HepG2 (cell line): ENCODE results near the gene NDUFA13. TPM values are rescaled to one million over a fixed set of nuclear protein-coding genes. Genes with fewer than 3 reads are reported as not detected.

ENCODE experiments used
- ATAC-seq: fragments of 200-7000 bp; cut with Tn5 transposase; 3 replicates; pipeline ENCODE4 v1.9.1; 2020; ENCODE audit warnings: mild to moderate bottlenecking, moderate library complexity
- BruUV-seq: library from RNA; stranded (reverse); fragments of 400-500 nt; replicated peaks from 2 replicates; lab custom pipeline; 2021; lab: Mats Ljungman, UMichigan
- CTCF ChIA-PET: fragments of 300-600 bp; formaldehyde crosslinking; extraction: SDS; loops from one replicate; lab custom pipeline; 2021; ENCODE audit warnings: low total read pairs, inconsistent platforms, low intra/inter-chr PET ratio; lab: Yijun Ruan, JAX
- POLR2A ChIA-PET: fragments of 350-600 bp; sonication (Branson Sonifier 250); formaldehyde crosslinking; loops from one replicate; lab custom pipeline; 2020; ENCODE audit warnings: antibody characterized with exemption, inconsistent platforms; lab: Yijun Ruan, JAX
- DNase-seq: peaks from one replicate; pipeline ENCODE4 v3.0.0-alpha.2; 2015; ENCODE audit warnings: low spot score
- FAIRE-seq: peaks from 3 replicates; lab custom pipeline; 2011; peaks lifted over from hg19 to GRCh38; lab: Jason Lieb, UNC
- H2AFZ ChIP-seq: one replicate; pipeline ENCODE4 v1.6.1; 2011; ENCODE audit warnings: low read length, inconsistent platforms
- H3K27ac ChIP-seq: fragments of 300-600 bp; 3 replicates; pipeline ENCODE4 v1.8.0; 2011; ENCODE audit warnings: mixed run types, mild to moderate bottlenecking, mixed read lengths, low read length, inconsistent platforms; ENCODE audit not compliant: insufficient read depth; ENCODE audit errors: extremely low read length
- H3K27me3 ChIP-seq, 2 experiments: fragments of 200-600 bp in 1 of 2; 2 replicates in 1 of 2; 3 replicates in 1 of 2; pipeline versions ENCODE4 v1.6.0 to v1.8.0; 2011; ENCODE audit warnings: low read length in 2 of 2, mild to moderate bottlenecking in 2 of 2, moderate library complexity in 2 of 2, inconsistent platforms in 1 of 2; ENCODE audit not compliant: insufficient read depth in 2 of 2, control insufficient read depth in 1 of 2
- H3K36me3 ChIP-seq, 2 experiments: fragments of 200-600 bp in 1 of 2; replicated peaks in 1 of 2; 2 replicates in 1 of 2; 3 replicates in 1 of 2; pipeline versions ENCODE4 v1.5.1 to v1.8.0; 2011; ENCODE audit warnings: low read length in 2 of 2, inconsistent platforms in 1 of 2; ENCODE audit not compliant: insufficient read depth in 2 of 2, control insufficient read depth in 1 of 2
- H3K4me1 ChIP-seq: 2 replicates; pipeline ENCODE4 v1.5.1; 2012; ENCODE audit warnings: low read length, inconsistent platforms; ENCODE audit not compliant: insufficient read depth
- H3K4me2 ChIP-seq: 2 replicates; pipeline ENCODE4 v1.6.0; 2011; ENCODE audit warnings: low read depth, low read length, inconsistent platforms
- H3K4me3 ChIP-seq, 3 experiments: fragments of 200-600 bp in 1 of 3; sonication (generic), shearing (Covaris generic) in 1 of 3; replicated peaks in 1 of 3; 2 replicates each; pipeline ENCODE4 v1.5.1; 2011 to 2016; ENCODE audit warnings: low read length in 3 of 3, inconsistent platforms in 2 of 3, low read depth in 2 of 3, mild to moderate bottlenecking in 2 of 3, control low read depth in 1 of 3, mixed read lengths in 1 of 3; ENCODE audit not compliant: insufficient read depth in 1 of 3
- H3K79me2 ChIP-seq: one replicate; pipeline ENCODE4 v1.6.1; 2011; ENCODE audit warnings: low read length, inconsistent platforms; ENCODE audit not compliant: insufficient read depth
- H3K9ac ChIP-seq: 2 replicates; pipeline ENCODE4 v1.6.0; 2011; ENCODE audit warnings: mild to moderate bottlenecking, low read depth, low read length, inconsistent platforms; ENCODE audit not compliant: insufficient read depth
- H3K9me3 ChIP-seq: 2 replicates; pipeline ENCODE4 v1.5.1; 2012; ENCODE audit warnings: mild to moderate bottlenecking, low read length
- H4K20me1 ChIP-seq: 2 replicates; pipeline ENCODE4 v1.6.0; 2011; ENCODE audit warnings: inconsistent platforms, mild to moderate bottlenecking, low read length, moderate library complexity; ENCODE audit not compliant: insufficient read depth
- MBD4 ChIP-seq: IDR thresholded peaks from 2 replicates; pipeline ENCODE4 v1.6.1; 2012; ENCODE audit warnings: low read length, inconsistent platforms, borderline replicate concordance
- MIXL1 ChIP-seq: IDR thresholded peaks from 2 replicates; pipeline ENCODE4 v1.6.1; 2016
- ZMAT3 ChIP-seq: sonication (generic); formaldehyde crosslinking; conservative IDR thresholded peaks from 2 replicates; pipeline ENCODE4 v1.7.0; 2021; ENCODE audit warnings: missing genetic modification reagents
- ZNF232 ChIP-seq: sonication (generic); formaldehyde crosslinking; IDR thresholded peaks from 2 replicates; pipeline ENCODE4 v1.4.0; 2020; ENCODE audit warnings: missing genetic modification reagents, borderline replicate concordance
- ZNF446 ChIP-seq: sonication (generic); formaldehyde crosslinking; IDR thresholded peaks from 2 replicates; pipeline ENCODE4 v1.5.0; 2020; ENCODE audit warnings: mild to moderate bottlenecking, missing genetic modification reagents
- ZNF510 ChIP-seq: sonication (generic); formaldehyde crosslinking; IDR thresholded peaks from 2 replicates; pipeline ENCODE4 v1.4.0; 2020; ENCODE audit warnings: low read depth, mild to moderate bottlenecking, missing genetic modification reagents
- WGBS: methylation state at CpG from one replicate; pipeline ENCODE4 v1.1.6; 2017; ENCODE audit warnings: low lambda C conversion rate; 5-methylcytosine and 5-hydroxymethylcytosine counted together
- in situ Hi-C: cut with HindIII; loops from 2 replicates; pipeline ENCODE4 v1.10.0; 2017; ENCODE audit warnings: low pct_unique_long_range_greater_than_20kb; ENCODE audit not compliant: extremely low pct_ligation_motif_present
- intact Hi-C: fragments of 100-400 bp; cut with micrococcal nuclease; formaldehyde crosslinking; loops from one replicate; pipeline ENCODE4 v1.10.0; 2022; ENCODE audit not compliant: unreplicated experiment
- polyA plus RNA-seq, 8 experiments: library from polyadenylated mRNA; depleted of rRNA in 3 of 8; stranded (reverse) in 7 of 8; unstranded in 1 of 8; fragments of >200 nt; fragmentation: Illumina TruSeq in 4 of 8; extraction: Trizol in 4 of 8; gene quantifications; 2 replicates each; pipeline versions ENCODE4 v1.2.1 to v1.2.3, GENCODE V29; 2011 to 2016; ENCODE audit warnings: low read depth in 4 of 8, missing spikeins in 1 of 8, mixed read lengths in 1 of 8; ENCODE audit not compliant: insufficient read depth in 1 of 8
- total RNA-seq, 5 experiments: library from RNA; depleted of rRNA; stranded (reverse); fragments of >200 nt; fragmentation: Illumina TruSeq; extraction: Trizol; gene quantifications; 2 replicates each; pipeline ENCODE4 v1.2.3, GENCODE V29; 2016; ENCODE audit warnings: low read depth in 1 of 5
- TF ChIP-seq, protein P1 (sequence below): sonication (generic); formaldehyde crosslinking; conservative IDR thresholded peaks from 2 replicates; pipeline ENCODE4 v1.8.0; 2022; ENCODE audit warnings: missing genetic modification reagents

NDUFA13 gene
- total and polyA plus RNA-seq, 2 of the 13 experiments (the other 11 are each of a cell fraction or from before 2014, with no cell fraction given): 337 to 366 TPM

DNA sequence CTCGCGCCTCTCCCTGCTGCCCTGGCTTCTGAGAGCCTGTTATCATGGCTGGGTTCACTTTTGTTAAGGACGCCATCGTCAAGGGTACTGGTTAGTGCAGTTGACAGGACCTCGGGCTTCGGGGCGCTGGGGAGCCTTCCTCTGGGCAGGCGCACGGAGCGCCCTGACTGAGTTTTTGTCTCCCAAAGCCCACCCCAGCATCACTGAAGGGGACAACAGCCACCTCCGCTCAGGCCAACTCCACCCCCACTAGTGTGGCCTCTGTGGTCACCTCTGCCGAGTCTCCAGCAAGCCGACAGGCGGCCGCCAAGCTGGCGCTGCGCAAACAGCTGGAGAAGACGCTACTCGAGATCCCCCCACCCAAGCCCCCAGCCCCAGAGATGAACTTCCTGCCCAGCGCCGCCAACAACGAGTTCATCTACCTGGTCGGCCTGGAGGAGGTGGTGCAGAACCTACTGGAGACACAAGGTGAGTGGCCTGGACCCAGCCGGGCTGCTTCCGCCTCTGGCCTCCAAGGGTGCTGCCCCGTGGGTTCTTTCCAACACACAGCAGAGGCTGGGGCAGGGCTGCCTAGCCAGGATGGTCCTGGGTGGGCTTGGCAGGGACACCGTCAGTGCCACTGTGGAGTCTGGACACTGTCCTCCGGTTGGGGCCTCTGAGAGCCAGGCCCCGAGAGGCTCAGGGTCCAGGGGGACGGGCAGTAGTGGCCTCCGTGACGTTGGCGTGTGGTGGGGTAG is 17.6 kb upstream of the NDUFA13 start:
- WGBS: 98% methylated on average over 13 of the region's 33 CpGs
- H3K9me3 ChIP-seq: no peaks in the 10 kb centered on the region
- no peaks in the 10 kb centered on the region for H3K79me2 ChIP-seq
- H3K27ac ChIP-seq: no peak overlapping the region
- no peaks in the 10 kb centered on the region for H4K20me1 ChIP-seq
- no peak overlapping the region for H3K4me3 ChIP-seq
- H3K4me1 ChIP-seq: no peaks in the 10 kb centered on the region
- H3K9ac ChIP-seq: no peak overlapping the region
- H2AFZ ChIP-seq: no peak overlapping the region
- H3K27me3 ChIP-seq: no peaks in the 10 kb centered on the region; a peak in 1 of 5 replicates
- peaks cover 32 to 90% of the 10 kb centered on the region in 2 experiments; a peak in 4 of 5 replicates for H3K36me3 ChIP-seq
- no TSS peak for BruUV-seq
- no peak for FAIRE-seq
- POLR2A ChIA-PET: no interaction called here
- DNase-seq: no peak
- intact Hi-C loops (no loop called here), in situ Hi-C loops (no loop called here)
- TF ChIP-seq ZMAT3 (CRISPR knock-in tag) (no peak), MIXL1 (CRISPR knock-in tag) (no peak), ZNF232 (CRISPR knock-in tag) (no peak), MBD4 (no peak), ZNF446 (no peak), ZNF510 (CRISPR knock-in tag) (no peak)
- TF ChIP-seq, protein P1, sequence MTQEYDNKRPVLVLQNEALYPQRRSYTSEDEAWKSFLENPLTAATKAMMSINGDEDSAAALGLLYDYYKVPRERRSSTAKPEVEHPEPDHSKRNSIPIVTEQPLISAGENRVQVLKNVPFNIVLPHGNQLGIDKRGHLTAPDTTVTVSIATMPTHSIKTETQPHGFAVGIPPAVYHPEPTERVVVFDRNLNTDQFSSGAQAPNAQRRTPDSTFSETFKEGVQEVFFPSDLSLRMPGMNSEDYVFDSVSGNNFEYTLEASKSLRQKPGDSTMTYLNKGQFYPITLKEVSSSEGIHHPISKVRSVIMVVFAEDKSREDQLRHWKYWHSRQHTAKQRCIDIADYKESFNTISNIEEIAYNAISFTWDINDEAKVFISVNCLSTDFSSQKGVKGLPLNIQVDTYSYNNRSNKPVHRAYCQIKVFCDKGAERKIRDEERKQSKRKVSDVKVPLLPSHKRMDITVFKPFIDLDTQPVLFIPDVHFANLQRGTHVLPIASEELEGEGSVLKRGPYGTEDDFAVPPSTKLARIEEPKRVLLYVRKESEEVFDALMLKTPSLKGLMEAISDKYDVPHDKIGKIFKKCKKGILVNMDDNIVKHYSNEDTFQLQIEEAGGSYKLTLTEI: no peak
- CTCF ChIA-PET: no interaction called here
- ATAC-seq: no peak
- H3K4me2 ChIP-seq: no peak overlapping the region
